GM19452 (cell line): Measurements from ENCODE around the gene LTBP1.
"Not testable (repeated sequence)": the region's sequence is repeated elsewhere in the genome, so short reads cannot be mapped to it uniquely, and the experiment has no call there.

Experiments used
- ATAC-seq: cut with Tn5 transposase; IDR thresholded peaks from one replicate; pipeline ENCODE4 v1.9.1; 2021; ENCODE audit not compliant: unreplicated experiment

Gene LTBP1

DNA sequence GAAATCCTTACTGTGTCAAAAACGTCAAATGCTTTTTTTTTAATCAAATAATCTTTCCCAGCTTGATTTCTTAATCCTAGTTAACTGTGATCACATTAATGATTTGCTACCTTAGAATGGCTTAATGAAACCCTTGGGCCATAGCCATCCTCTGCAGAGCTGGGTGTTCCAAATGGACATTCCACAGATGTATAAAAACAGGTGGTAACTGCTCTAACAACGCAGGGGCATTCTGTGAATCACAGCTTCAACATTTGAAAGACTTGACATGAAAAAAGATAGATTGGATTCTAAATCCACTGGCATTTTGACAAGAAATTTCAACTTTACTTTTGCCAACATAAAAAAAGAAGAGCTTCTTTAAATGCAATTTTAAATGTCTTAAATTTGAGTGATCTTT, 459.9 kb downstream of the LTBP1 start:
- no peak for ATAC-seq

DNA sequence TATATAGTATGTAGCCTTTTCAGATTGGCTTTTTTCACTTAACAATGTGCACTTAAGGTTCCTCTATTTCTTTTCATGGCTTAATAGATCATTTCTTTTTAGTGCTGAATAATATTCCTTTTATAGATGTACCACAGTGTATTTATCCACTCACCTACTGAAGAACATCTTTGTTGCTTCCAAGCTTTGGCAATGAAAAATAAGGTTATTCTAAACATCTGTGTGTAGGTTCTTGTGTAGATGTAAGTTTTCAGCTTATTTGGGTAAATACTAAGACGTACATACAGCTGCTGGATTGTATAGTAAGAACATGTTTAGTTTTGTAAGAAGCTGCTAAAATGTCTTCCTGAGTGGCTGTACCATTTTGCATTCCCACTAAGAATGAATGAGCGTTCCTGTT, 461.4 kb downstream of the LTBP1 start:
- no peak for ATAC-seq

DNA sequence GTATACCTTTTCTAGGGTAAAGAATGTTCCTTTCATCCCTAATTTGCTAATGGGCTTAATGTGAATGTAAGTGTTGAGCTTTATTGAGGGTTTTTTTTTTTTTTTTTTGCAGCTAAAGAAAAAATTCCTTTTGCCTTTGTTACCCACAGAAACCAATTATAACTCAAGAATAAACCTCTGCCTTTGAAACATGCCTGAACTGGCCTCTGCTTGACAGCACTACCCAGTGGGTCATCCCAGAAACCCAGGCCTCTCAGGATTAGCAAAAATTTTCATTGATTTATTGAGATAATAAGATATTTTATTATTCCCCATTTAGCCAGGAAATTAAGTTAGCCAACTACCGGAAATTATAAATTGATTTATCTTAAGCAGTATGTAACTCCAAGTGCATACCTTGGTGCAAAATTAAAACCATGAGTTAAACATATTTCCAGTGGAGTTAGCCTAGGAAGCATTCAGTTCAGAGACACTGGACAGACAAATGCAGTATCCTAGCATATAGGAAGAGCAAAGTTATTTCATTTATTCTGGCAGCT, 462.7 kb downstream of the LTBP1 start:
- no peak for ATAC-seq

DNA sequence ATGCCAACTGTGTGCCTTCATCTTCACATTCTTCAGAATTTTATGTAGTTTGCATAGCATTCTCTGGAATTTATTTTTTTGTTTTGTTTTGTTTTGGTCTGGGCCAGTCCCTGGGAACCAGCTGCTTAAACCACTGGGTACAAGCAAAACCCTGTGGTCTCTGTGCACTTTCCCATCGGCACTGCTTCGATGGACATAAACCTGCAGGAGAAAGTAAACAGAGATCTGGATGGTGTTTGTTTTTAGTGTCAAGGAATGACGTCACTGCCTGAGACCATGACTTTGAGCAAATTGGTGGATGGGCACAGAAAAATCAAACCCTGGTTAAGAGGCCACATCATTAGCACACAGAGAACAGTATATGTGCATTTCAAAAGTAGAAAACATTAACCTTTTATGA, 465.0 kb downstream of the LTBP1 start:
- ATAC-seq = no peak

DNA sequence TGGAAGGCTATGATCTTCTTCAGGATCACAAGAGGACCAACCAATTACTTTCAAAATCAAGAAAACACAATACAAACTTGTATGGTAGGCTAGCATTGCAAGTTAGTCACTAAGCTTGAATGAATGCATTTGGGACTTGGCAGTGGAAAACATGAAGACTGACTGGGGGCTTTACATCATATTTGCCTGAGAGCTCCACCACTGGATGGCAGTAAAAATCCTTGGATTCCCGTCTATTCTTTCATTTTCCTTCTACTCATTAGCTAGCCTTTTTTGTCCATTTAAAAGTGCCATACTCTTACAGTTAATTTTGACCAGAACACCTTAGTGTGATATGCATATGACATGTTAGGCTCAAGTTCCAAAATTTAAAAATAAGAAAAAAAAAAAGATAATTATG, 466.2 kb downstream of the LTBP1 start:
- no peak for ATAC-seq

DNA sequence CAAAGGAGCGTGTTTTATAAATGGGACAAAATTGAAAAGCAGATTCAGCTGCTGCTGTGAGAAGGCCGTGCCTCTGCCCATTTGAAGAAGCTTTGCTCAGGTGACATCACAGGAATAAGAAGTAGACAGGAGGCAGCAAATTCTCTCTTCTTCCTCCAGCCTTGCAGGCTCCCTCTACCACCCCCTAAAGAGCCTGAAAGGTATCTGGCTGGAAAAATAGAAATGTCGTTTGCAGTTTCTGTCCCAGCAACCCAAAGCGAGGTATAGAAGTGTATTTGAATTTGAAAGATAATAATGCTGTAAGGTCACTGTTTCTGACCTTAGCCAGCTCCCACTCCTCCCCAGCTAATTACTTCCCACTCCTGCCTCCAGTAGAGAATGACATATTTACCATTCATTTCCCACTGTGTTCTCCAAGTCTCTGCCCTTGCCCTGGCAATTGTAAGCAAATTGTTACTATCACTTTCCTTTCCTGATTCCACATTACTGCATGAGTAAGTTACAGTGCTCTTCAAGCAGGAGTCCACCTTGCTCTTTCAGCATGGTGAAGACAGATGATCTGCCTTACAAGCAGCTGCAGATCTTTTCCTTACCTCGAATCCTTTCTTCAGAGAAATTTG, 472.9 kb downstream of the LTBP1 start:
- ATAC-seq = no peak

DNA sequence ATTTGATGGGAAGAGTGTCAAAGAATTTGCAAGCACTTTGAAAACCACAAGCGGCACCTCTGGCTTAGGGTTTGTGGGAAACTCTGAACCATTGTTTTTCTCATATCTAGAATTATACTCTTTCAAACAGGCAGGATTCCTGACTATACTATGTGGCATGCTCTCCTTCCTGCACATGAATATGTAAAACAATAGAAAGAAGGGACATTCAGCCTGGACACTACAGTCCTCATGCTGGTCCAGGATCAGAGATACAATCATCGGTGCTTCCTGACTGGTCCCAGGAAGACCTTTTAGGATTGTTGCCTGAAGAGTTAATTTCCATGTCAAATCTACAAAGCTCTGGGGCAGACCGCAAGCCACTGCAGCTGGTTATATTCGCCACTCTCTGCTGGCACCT, 474.0 kb downstream of the LTBP1 start:
- ATAC-seq = no peak

GRCh38 chr2:33421820-33422219, 475.1 kb downstream of the LTBP1 start:
- no peak for ATAC-seq

GRCh38 chr2:33425161-33425560, 478.4 kb downstream of the LTBP1 start:
- ATAC-seq = no peak

DNA sequence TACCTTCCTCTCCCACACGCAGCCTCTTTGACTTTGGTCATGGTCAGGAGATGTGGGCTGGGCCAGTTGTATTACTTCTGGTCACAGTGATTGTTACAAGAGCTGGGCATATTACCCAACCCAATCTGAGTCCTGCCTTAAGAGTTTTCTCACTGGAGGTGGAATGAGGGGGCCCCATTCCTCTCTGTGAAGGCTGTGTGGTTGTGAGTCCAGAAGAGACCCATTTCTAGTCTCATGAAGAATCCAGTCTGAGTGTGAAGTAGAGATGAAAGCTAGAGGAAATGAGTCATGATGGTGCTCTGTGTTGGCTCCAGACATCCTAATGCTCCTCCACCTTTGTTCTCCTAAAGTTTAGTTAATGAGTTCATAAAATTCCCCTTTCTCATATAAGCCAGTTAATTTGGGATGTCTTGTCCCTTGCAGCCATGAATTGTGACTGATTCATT, 478.9 kb downstream of the LTBP1 start:
- ATAC-seq = no peak

DNA sequence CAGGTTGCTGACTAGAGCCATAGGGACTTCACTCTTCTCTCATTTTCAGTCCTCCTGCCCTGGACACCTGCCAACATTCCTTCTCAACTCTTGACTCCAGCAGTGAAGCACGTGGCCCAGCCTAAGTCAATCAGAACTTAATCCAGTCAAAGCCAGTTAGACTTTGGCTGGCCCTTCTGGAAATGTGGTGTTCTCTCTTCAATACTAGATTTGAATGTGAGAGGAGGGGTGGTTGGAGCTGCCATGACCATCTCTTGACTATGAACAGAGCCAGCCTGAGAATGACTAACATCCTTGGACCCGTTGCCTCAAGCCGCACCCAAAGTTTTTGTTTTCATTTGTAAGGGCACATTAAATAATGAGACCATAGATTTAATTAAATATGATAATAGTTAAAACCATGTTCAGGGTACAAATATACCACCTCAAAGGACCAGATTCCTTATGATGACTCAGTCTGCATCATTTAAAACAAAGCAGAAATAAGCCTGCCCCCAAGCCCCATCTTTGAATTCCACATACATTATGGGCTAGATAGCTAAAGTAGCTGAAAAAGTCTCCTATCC, 480.0 kb downstream of the LTBP1 start:
- no peak for ATAC-seq

DNA sequence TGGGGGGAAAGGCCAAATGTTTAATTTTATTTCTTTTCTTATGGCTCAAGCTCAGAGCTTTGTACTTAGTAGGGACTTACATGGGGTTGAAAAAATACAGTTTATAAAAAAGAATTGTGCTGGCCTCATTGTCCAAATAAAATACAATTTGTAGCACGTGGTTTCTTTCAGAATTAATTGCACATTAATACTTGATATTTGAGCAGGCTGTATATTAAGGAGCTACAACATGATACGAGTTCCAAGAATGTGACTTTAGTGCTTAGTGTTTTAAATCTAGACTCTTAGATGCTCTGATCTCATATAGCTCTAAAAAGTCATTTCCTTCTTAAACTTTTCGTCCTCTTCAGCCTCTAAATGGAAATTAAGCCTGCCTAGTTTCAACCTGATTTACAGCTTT, 483.3 kb downstream of the LTBP1 start:
- no peak for ATAC-seq

DNA sequence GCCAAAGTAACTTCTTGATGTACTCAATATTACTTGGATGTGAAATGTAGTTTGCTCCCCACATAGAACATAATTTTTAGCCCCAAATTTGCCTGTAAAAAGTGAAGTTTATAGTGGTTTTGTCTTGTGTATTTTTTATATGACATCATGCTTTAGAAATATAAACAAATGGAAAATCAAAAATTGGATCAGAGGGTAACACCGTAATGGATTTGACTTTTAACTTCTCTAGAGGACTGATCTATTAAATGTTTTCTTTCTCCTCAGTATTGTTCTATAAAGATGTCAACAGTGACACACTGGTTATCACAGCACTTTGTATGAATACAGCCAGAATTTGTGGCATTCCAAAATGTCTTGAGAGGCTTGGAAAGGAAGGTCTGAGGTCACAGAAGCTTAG, 484.1 kb downstream of the LTBP1 start:
- no peak for ATAC-seq

GRCh38 chr2:33432871-33433270, 486.1 kb downstream of the LTBP1 start:
- no peak for ATAC-seq

DNA sequence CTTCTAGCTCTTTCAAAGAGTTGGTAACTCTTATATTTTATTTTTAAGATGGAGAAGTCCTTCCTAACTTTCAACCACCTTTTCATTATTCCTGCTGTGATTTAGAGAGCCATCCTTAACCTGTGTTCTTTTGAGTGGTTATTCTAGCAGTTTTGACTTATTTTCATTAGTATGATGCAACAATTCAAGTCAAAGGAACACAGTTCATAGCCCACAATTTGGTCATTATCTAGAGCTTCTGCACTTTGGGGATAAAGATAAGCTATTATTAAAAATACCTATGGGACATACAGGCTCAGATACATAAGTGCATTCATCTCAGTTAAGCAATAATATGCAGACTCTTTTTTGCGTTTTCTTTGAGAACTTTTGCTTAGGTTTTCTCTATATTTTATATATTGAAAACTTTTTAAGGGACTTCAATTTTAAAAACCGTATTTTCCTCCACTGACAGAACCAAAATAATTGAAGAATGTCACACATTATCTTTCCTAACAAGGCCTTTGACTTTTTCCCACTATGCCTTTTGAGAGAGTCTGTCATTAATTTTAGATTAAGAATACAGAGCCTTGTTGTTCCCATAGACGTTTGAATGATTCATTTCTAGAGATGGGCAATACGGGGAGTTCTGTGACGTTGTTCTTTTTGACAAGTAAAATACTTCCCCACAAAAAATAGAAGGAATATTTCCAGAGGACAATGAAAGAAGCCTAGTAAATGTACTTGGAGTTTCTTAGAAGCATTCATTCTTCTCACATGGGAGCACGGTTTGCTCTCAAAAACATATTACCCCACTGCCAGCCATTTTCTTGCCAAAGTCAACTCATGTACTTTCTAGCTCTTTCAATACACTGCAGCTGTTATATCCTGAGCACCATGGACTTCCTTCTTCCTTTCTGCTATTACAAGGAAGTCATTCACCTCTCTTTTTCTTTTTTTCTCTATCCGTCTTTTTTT, 486.8 kb downstream of the LTBP1 start:
- ATAC-seq = no peak

DNA sequence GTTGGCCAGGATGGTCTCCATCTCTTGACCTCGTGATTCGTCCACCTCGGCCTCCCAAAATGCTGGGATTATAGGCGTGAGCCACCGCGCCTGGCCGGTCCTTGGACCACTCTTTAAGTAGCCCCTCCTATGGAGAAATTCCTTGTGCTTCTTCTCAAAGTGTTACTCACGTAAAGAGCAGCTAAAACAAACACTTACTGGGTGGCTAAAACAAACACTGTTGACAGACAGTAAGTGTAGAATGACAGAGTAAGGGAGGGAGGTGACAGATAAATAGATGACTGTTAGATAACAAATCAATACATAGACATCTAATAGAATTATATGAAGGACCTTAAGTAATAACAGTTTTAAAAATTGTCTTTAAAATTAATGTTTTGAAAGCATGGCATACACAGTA, 488.8 kb downstream of the LTBP1 start:
- ATAC-seq = no peak

- ATAC-seq = no peak
Observed at GRCh38 chr2:33436083-33436482, 489.3 kb downstream of the LTBP1 start.

- ATAC-seq = no peak
Observed at GRCh38 chr2:33437297-33437696, 490.5 kb downstream of the LTBP1 start.

DNA sequence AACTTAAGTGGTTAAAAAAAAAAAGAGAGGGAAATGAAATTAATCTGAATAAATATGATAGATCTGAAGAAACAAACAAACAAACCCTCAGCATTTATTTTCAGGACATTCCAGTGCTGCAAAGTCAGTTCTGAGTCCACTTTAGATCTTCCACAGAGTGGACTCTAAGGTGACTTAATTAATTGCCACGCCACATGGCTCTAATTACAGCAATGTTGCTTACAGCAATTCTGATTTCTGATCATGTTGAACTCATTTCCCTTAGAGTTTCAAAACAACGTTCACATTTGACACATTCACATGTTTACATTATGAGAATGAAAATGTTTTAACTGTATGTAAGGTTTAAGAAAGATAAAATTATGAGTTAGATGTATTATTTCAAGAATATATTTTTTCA, 491.1 kb downstream of the LTBP1 start:
- ATAC-seq = no peak

GRCh38 chr2:33441235-33441810, 494.6 kb downstream of the LTBP1 start:
- ATAC-seq = no peak

DNA sequence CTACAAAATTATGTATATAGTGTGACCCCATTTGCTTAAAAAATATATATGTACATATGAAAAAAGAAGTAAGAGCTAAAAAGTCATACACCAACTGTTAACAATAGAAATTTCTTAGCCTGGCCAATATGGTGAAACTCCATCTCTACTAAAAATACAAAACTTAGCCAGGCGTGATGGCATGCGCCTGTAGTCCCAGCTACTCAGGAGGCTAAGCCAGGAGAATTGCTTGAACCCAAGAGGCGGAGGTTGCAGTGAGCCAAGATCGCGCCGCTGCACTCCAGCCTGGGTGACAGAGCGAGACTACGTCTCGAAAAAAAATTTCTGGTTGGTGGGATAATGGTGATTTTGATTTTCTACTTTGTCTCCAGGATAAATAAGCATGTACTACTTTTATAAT, 495.3 kb downstream of the LTBP1 start:
- not testable (repeated sequence) for ATAC-seq
